GM12872 (cell line): ENCODE results near the gene SUPT20HL1.

Experiments
- TF ChIP-seq, protein P1 (sequence below): IDR thresholded peaks from 3 replicates; pipeline ENCODE4 v1.5.1; 2011; ENCODE audit warnings: low read depth, mild to moderate bottlenecking, low read length, moderate library complexity; ENCODE audit not compliant: insufficient read depth

The SUPT20HL1 gene

DNA sequence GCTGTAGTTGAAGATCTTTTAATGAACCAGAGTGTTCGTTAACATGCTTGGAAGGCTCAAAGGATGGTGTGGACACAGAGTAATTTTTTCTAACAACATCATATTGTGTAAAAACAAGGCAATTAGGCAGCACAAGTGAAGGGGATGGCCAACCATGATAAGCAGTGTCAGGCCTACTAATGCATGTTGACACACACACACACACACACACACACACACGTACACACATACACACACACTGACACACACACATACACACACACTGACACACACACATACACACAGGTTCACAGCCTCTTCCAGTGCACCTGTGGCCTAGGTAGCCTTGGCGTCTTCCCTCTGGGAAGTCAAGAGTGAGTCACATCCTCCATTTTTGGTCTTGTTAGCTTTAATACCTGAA, at the start of gene SUPT20HL1:
Gene SUPT20HL1, plus strand, starts transcription at position 368 of the 400 bp plus-strand sequence. CDS start 2,122 bp downstream, outside the sequence.
- TF ChIP-seq, protein P1, sequence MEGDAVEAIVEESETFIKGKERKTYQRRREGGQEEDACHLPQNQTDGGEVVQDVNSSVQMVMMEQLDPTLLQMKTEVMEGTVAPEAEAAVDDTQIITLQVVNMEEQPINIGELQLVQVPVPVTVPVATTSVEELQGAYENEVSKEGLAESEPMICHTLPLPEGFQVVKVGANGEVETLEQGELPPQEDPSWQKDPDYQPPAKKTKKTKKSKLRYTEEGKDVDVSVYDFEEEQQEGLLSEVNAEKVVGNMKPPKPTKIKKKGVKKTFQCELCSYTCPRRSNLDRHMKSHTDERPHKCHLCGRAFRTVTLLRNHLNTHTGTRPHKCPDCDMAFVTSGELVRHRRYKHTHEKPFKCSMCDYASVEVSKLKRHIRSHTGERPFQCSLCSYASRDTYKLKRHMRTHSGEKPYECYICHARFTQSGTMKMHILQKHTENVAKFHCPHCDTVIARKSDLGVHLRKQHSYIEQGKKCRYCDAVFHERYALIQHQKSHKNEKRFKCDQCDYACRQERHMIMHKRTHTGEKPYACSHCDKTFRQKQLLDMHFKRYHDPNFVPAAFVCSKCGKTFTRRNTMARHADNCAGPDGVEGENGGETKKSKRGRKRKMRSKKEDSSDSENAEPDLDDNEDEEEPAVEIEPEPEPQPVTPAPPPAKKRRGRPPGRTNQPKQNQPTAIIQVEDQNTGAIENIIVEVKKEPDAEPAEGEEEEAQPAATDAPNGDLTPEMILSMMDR, result no peak

DNA sequence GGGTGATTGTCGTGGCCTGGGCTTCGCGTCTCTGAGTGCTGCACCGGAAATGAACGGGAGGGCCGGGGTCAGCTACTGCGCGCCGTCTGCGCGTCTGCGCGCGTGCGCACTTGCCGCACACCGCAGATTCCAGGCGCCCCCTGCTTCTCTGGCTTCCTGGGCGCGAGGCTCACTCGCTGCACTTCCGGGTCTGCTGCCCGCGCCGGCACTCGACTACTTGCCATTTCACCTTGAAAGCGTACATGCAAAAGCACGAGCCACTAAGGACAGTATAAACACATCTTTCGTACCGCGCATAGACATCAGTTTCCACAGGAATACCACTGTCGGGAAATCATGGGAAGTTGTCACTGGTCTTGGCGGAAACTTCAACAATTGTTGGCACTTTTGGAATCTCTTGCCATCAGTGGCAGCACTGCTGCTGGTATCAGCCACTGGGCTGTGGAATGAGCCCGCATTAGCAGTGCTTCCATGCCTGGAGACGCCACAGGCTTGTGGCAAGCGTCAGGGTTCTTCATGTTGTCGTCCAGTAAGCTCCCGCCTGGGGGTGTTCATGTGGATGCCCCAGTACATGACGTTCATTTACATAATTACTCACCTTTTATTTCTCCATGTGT, 46.3 kb upstream of the SUPT20HL1 start, which contains the start of gene SUPT20HL2:
Gene SUPT20HL2, minus strand, starts transcription at position 51 of the 617 bp plus-strand sequence. CDS start 754 bp downstream, outside the sequence.
- TF ChIP-seq, protein P1, result no peak

DNA sequence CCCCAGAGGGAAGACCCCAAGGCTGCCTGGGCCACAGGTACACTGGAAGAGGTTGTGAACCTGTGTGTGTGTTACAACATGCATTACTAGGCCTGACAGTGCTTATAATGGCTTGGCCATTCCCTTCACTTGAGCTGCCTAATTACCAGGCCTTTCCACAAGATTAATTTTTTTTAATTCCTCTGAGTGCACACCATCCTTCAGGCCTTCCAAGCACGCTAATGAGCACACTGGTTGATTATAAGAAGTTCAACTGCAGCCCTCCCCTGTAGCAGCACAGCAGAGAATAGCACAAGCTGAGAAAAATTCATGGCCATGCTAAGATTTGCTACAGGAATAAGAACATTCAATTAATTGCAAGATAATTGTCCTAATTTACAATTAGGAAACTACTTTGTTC, 44.3 kb upstream of the SUPT20HL1 start:
- TF ChIP-seq, protein P1, result no peak

DNA sequence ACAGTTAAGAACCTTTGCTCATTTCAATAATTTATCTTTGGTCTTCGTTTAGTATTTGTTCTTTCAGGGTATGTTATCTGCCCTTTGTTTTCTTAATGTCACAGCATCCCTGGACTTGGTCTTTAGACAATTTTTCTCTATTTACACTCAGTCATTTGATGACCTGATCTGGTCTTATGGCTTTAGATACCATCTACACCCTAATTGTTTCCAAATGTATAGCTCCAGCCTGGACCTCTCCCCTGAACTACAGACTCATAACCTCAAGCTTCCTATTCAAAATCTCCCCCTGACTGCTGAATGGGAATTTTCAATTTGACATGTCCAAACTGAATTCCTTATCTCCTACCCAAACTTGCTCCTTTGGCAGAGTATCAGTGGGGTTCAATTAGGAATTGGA, 42.9 kb upstream of the SUPT20HL1 start:
- TF ChIP-seq, protein P1, result no peak

DNA sequence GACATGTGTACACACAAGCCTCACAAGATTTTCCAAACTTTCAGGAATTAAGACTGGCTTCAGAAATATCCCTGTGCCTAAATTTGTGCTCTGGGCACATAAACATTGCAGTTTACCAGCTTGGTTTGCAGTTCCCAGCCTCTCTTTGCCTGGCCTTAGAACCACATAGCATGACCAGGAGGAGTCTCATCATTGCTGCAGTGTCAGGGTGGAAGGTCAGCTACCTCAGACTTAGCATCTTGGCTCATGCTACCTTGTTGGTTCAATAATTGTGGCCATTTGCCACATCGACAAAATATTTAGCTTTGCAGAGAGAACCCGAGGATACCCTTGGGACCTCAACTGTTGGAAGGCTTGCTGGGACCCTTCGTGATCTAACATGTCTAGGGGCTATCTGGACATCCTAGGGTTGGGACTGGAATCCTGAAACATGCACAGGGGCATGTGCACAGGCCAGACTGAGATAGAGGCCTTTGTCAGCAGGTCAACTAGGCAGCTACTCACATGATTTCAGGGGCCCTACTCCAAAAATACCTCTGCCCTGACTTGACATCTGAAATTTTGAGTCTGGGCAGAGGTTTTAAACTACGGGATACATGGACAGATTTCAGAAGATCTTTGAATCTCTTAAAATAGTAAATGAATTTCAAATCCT, 38.6 kb upstream of the SUPT20HL1 start:
- TF ChIP-seq, protein P1, result no peak

DNA sequence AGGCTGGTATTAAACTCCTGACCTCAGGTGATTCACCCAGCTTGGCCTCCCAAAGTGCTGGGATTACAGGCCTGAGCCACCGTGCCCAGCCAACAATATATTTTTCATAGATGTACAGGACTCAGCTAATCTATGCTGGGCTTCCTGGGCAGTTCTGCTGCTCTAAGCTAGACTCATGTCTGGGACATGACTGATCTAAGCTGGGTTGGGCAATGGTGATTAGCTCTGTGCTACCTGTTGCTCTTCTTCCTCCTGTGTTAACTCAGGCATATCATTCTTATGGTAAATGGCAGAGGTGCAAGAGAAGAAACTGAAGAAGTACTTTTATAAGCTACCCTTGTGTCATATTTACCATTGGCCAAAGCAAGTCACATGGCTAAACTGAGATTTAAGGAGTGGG, 35.2 kb upstream of the SUPT20HL1 start:
- TF ChIP-seq, protein P1, result no peak

DNA sequence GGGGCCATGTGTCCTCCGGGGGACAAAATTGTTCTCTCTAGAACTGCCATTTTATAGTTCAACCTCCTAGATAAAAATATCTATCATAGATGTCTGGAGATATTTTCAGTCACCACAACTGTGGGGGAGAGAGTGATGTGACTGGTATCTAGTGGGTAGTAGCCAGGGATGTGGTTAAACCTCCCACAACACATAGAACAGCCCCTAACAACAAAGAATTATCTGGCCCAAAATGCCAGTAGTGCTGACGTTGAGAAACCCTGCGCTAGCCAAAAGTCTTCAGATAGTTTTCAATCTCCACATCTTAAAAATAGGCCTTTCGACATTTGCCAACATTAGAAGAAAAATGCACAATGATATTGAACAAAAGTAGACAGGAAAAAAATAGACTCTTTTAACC, 27.6 kb upstream of the SUPT20HL1 start:
- TF ChIP-seq, protein P1, result no peak
